Retina (tissue), 1 donor: ENCODE data around the gene KRT33A.
"Not testable (repeated sequence)": the region's sequence is repeated elsewhere in the genome, so short reads cannot be mapped to it uniquely, and the experiment has no call there.

Experiments
- DNase-seq: peaks from one replicate; pipeline ENCODE4 v3.0.0-alpha.2; 2016

The KRT33A gene

DNA sequence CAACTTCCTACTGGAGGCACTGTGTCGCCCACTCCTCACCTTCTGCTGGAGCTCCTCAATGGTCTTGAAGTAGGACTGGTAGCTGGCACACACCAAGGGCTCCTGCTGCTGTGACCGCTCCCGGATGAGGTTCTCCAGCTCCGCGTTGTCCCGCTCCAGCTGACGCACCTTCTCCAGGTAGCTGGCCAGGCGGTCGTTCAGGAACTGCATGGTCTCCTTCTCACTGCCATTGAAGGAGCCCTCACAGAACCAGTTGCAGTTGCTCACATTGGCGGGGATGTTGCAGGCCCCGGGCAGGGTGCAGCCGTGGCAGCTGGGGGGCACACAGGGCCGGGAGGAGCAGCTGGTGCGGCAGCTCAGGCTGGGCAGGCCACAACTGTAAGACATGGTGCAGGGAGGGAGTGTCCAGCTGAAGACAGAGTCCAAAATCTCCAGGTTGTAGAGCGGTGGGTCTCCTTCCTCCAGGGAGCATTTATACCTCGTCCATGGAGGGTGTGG is at the start of gene KRT33A:
TSS of gene KRT33A (minus strand) at position 448 of the 498 bp plus-strand sequence. CDS start at position 387, 61 bp downstream.
- not testable (repeated sequence) for DNase-seq

- no peak for DNase-seq
Measured at GRCh38 chr17:41396996-41397660, 46.5 kb upstream of the KRT33A start, which contains the start of gene KRT31. Gene KRT31 (minus strand): TSS chr17:41397608. CDS start chr17:41397539, 69 bp downstream.

DNA sequence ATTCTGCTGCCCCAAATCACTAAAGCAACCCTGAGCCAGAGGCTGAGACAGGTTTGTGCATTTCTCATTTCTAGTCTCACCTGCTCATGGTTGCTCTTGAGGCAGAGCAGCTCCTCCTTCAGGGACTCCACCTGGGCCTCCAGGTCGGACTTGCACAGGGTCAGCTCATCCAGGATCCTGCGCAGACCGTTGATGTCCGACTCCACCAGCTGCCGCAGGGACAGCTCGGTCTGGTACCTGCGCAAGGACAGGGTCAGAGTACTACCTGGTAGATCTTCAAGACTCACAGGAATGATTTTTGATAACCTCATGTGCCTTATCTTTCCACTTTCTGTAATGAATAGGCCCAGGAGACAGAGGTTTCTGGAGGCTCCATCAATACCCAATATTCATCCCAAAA is 45.7 kb upstream of the KRT33A start:
- no peak for DNase-seq

DNA sequence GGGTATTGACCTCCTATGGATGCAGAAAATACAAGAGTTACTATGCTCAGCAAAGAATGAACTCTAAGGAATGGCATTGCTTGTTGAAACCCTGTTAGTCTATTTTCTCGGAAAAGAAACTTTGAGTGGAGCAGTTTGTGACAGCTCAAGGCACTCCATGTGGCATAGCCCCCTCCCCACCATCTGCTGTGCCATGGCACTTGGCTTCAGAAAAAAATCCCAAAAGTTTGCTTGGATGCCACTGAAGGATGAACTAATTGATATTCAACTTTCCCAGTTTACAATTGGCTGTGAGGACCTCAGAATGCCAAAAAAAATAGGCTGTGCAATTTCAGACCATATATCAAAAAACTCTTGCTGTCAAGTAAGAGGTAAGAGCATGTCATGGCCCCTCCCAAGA is 45.0 kb upstream of the KRT33A start:
- no peak for DNase-seq

- not testable (repeated sequence) for DNase-seq
Measured at GRCh38 chr17:41395044-41395443, 44.4 kb upstream of the KRT33A start.

DNA sequence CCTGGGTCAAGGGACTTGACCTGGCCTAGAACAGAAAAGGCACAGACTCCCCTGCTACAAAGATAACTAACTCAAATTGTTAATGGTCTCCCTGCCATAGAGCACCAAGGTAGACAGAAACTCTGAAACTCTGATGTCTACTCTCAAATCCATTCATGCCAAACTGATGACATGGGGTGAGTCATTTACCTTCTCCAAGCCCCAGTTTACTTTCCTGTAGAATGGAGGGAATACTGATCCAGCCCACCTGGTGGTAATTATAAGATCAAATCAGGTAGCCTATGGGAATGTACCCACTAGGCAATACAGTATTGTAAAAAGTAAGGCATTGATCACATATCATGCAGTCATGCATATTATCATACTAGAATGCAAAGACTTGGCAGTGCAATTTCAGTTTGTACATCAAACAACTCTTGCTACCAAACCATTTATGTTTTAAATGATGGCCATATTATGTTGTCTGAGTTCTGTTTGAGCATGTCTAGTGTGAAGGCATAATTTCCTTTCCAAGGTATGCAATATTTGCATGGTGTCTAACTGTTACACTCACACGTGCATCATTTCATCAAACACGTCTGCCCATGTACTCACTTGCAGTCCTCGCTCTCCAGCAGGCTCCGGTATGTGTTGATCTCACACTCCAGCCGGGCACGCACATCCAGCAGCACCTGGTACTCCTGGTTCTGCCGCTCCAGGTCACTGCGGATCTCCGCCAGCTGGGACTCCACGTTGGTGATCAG is 43.8 kb upstream of the KRT33A start:
- no peak for DNase-seq

DNA sequence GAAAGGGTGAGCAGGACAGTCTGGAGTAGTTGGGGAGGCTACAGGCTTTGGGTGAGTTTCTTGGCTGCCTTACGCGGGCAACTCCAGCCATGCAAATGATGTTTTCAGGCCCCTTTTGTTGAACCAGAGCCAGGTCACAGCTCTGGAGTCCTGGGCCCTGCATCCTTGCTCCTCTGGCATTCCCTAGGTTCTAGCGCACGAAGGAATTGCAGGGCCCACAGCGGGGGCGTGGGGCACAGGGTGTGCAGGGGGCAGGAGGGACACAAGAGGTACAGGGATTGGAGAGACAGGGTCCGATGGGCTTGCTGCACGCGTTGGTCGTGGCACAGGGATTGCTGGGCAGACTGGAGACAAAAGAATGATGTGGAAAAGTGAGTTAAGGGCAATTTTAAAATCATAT is 43.2 kb upstream of the KRT33A start:
- no peak for DNase-seq

DNA sequence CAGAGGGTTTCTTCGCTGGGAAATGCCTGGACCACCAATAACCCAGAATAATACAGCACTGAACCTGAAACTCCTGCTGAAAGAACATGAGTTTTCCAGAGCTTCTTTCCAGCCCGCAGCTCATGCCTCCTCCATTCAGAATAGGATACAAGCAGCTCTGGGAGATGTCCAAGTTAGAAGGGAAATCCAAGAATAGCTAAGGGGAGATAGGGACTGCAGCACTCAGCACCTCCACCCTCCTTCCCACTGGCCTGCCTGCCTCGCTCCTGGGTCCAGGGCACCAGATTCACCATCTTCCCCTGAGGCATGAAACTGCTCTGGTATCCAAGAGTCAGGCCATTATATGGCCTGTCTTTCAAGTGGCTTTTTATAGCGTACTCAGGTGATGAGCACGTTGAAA is 42.7 kb upstream of the KRT33A start:
- DNase-seq: no peak

DNA sequence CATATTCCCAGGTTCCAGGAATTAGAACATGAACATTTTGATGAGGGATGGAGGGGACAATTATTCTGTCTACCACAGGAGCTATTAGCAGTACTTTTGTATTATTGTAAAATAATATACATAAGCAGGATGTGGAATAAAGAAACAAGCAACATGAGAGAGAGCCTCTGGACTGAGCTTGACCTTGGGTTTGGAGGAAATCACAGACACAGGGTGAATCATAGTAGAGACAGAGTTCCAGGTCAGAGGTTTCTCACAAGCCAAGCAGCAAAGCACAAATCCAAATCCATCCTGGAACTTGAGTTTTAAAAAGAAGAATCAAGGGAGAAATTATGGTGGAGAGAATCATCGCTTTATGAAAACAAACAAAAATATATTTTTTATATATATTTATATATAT is 41.6 kb upstream of the KRT33A start:
- DNase-seq: no peak

- no peak for DNase-seq
Measured at GRCh38 chr17:41391535-41391934, 40.9 kb upstream of the KRT33A start.

GRCh38 chr17:41390411-41390938 is 39.8 kb upstream of the KRT33A start:
- DNase-seq: no peak

DNA sequence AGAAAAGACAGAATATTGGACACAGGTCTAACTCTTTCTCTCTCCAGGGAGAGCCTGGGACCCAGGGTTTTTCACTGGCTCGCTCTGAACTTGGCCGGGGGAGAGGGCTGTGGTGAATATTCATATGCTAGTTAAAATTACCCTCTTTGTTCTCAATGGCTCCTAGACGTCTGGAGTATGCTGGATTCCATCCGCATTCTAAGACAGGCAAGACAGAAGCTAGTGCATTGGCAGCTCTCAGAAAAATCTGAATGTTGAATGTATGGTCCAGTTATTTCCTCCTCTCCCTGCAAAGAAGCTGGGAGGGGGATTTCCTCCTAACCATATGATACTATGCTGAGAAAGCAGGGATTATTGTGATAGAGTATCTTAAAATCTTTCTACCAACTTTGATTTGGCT is 37.0 kb upstream of the KRT33A start:
- DNase-seq: no peak

DNA sequence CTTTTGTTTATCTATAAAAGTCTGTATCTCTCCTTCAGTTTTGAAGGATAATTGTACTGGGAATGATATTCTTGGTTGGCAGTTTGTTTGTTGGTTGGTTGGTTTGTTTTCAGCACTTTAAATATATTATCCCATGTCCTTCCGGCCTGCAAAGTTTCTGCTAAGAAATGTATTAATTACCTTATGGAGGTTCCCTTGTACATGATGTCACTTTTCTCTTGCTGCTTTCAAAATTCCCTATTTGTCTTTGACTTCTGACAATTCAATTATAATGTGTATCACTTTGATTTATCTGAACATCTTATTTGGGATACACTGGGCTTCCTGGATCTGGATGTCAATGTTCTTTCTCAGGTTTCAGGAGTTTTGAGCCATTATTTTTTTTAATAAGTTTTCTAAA is 35.6 kb upstream of the KRT33A start:
- no peak for DNase-seq

DNA sequence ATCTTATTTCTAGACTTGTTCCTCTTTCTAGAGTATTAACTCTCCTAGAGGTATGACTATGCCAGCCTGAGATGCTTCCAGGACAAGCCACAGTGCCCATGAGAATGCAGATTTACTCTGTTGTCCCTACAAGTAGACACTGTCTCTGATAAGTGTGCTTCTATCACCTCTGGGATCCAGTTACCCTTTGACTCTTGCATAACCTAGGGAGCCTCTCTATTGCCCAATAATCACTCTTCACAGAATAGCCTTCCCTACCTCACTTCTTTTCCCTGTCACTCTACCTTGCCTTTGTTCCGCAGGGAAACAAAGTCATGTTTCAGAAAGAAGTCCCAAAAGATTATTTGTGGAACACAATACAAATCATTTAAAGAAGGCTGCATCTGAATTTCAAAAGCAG is 33.1 kb upstream of the KRT33A start:
- DNase-seq: no peak

DNA sequence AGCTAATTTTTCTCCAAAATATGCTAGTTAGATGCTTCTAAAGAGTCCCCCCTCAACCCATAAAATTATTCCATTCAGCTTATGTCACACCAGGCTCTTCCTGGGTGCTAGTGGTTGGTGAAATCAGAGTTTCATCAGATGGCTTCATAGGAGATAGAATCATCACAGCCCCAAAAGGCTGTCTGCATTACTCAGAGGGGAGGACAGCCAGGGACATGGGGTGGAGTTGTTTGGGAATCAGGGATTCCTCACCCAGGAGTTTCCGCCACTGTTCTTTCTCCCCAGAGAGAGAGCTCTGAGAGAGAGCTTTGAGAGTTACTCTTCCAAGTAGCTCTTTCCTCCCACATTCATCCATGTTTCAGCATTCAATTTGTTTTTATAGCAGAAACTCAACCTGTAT is 31.8 kb upstream of the KRT33A start:
- DNase-seq: no peak

- not testable (repeated sequence) for DNase-seq
Measured at GRCh38 chr17:41381943-41382342, 31.3 kb upstream of the KRT33A start, which contains the start of gene KRT34. Gene KRT34 (minus strand): TSS chr17:41382306. CDS start chr17:41382246, 60 bp downstream.

DNA sequence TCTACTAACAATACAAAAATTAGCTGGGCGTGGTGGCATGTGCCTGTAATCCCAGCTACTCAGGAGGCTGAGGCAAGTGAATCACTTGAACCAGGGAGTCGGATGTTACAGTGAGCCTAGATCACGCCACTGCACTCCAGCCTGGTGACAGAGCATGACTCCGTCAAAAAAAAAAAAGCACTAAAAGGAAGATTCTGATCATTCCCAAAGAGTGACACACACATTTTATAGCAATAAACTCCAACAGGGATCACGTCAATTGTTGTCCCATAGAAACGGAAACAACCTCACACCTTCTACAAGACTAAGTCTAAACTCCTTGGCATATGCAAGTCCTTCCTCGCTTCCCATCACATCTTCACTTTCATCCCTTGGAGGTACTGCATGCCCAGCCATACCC is 29.5 kb upstream of the KRT33A start:
- not testable (repeated sequence) for DNase-seq

DNA sequence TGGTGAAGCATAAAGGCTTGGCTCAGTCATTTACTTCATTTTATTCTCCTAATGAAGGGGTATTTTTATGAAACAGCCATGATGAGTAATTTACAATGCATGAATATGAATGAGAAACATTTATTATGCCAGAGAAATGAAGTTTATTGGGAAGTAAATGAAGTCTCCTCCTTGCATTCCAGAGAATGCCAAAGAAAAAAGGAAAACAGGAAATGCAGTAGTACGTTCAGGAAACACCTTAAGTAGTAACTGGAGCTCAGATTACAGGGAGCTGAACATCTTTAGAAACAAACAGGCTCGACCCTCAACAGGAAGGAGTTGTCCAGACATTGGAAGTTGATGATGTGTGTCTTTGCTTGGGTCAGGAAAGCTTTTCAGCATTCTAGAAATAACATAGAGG is 26.9 kb upstream of the KRT33A start:
- DNase-seq: no peak

- DNase-seq: no peak
Measured at GRCh38 chr17:41369713-41370112, 19.1 kb upstream of the KRT33A start, which contains the start of gene KRT33B. Gene KRT33B (minus strand): TSS chr17:41369813. CDS start chr17:41369750, 63 bp downstream.

- DNase-seq: no peak
Measured at GRCh38 chr17:41369023-41369422, 18.4 kb upstream of the KRT33A start.

GRCh38 chr17:41367426-41368075 is 16.9 kb upstream of the KRT33A start:
- no peak for DNase-seq

DNA sequence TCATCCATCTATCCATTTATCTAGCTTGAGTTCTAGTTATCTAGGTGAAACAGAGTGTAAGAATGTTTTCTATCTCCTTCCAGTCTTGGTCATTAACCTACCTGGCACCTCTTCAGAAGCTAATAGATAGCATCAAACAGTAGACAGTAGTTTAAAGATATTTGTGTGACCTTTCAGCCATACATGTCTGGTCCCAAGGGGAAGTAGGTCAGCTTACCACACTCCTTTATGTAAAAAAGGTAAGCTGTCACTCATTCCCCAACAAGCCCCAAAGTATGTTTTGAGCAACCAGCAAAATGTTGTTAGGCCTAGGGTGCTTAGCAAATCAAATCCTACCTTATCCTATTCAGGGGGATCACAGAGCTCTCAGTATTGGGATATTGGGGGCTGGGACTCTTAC is 15.4 kb upstream of the KRT33A start:
- no peak for DNase-seq

DNA sequence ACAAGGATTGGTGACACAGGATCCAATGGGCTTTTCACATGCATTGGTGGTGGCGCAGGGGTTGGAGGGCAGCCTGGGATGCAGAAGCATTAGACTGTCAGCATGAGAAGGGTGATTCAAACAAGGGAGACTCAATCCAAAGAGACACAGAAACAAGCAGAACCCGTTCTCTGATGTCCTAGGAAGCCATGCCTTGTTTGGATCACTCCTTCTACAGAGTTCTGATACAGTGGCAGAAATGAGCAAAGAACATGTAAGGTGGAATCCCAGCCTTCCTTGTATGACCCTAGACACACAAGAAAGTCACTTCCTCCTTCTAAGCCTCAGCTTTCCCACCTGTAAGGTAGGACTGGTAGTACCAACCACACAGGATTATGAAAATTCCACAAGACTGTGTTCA is 13.3 kb upstream of the KRT33A start:
- no peak for DNase-seq
